ENCODE measurements around the gene MBP.

Gene MBP

DNA sequence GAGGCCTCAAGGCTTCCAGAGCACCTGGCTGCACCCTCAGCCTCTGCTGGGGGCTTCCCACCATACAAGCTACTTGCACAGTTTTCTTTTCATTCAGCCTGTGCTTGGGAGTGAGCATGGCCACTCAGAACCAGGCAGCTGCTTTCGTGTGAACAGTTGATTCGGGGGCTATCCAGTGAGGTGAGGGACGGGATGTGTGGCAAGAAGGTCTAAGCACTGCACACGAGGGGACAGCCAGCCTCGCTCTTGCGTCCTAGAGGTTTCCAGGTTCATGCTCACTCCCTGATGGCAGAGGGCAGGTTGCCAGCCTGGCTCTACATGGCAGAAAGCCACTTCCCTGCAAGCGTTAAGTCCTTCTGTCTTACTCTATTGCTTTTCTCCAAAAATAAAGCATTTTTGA lies 146.2 kb downstream of the MBP start:
- no peak for DNase-seq (ENCODE audit: low spot score)

DNA sequence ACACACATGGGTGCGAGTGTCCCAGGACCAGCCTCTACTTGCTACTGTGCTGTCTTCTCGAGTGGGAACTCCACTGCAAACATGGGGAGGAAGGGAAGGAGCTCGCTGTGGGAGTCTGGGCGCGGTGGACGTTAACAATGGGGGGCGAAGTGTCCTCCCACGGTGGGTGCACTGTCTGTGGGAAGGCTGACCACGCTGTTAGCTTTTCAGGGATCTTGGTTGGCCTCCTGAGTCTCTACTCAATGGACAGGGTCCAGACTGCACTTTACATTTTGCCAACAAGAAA lies 146.7 kb downstream of the MBP start:
- DNase-seq (ENCODE audit: low spot score): no peak

GRCh38 chr18:76985156-76985950 lies 147.2 kb downstream of the MBP start:
- no peak for DNase-seq (ENCODE audit: low spot score)

GRCh38 chr18:76984193-76985155 lies 148.1 kb downstream of the MBP start:
- no peak for DNase-seq (ENCODE audit: low spot score)

DNA sequence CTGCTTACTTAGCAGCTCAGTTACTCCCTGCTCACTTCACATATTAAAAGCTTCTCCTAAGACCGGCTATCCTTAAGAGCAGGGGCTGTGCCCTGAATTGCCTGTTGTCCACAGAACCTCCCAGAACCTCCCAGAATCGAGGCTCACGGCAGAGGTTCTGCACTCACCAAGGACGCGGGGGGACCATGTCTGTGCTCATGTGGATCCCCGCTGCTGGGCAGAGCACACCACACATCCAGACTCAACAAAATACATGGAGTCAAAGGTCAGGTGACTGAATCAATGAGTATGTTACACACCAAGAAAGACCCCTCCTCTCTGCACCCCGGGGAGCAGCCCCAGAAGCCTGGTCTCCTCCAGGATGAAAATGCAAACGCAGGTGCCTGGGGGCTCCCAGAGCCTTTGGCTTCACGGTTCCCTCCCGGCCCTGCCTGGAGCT lies 149.0 kb downstream of the MBP start:
- DNase-seq (ENCODE audit: low spot score): no peak

DNA sequence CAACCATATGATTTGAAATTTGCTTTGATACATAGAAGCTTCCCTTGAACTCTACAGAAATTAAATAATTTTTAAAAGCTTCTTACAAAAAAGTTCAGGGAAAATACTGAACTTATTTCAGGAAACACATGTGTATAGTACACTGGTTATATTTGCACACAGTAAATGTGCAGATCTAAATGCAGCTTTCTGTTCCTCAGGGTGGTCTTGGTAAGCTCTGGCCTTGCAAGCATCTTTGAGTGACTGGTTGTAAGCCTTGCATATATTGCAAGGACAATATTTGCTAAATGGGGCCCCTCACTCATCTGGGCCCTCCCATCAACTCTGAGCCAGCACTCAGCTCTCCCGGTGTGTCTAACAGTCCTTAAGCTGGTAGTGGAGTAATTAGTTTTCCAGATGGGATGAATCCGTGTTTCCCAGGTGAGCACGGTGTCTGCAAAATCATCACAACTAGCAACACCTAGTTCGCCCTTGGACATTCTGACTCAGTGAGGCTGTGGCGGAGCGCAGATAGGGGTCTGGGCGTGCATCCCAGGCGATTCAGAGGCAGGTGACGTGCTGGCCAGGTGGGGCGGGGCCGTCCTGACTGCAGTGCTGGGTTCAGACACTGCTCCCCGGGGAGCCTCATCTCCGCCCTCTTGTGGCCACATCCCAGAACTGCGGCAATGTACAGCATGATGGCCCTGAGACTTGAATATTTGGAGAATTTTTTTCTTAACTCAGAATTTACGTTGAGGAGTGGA lies 149.6 kb downstream of the MBP start:
- peak; percentile 82 for DNase-seq (ENCODE audit: low spot score)

GRCh38 chr18:76982038-76982437 lies 150.5 kb downstream of the MBP start:
- no peak for DNase-seq (ENCODE audit: low spot score)

GRCh38 chr18:76981396-76981968 lies 151.1 kb downstream of the MBP start:
- no peak for DNase-seq (ENCODE audit: low spot score)

- no peak for DNase-seq (ENCODE audit: low spot score)
These were observed 151.8 kb downstream of the MBP start for GRCh38 chr18:76980663-76981395.

GRCh38 chr18:76979906-76980305 lies 152.7 kb downstream of the MBP start:
- DNase-seq (ENCODE audit: low spot score): no peak

GRCh38 chr18:76979111-76979751 lies 153.4 kb downstream of the MBP start:
- DNase-seq (ENCODE audit: low spot score): no peak

DNA sequence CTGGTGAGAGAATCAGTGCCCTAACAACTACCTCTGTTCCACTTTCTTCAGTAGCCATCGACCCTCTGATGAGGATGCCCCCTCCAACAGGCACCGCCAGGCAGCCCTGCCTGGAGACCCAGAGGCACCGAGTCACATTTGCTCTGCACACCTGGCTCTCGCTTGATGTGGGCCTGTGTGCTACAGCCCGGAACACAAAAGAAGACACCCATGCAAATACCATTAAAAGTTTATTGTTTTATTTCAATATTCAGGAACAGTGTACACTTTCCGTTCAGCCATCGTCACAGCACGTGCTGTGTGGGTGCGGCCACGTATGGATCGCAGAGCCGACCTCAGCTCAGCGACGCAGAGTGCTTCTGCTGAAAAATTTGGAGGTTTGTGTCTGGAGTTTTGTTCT lies 154.0 kb downstream of the MBP start:
- no peak for DNase-seq (ENCODE audit: low spot score)

- no peak for DNase-seq (ENCODE audit: low spot score)
These were observed 154.8 kb downstream of the MBP start for GRCh38 chr18:76977684-76978232.

GRCh38 chr18:76977108-76977621 lies 155.4 kb downstream of the MBP start:
- DNase-seq (ENCODE audit: low spot score): no peak

GRCh38 chr18:76975577-76976110 lies 156.9 kb downstream of the MBP start:
- no peak for DNase-seq (ENCODE audit: low spot score)

DNA sequence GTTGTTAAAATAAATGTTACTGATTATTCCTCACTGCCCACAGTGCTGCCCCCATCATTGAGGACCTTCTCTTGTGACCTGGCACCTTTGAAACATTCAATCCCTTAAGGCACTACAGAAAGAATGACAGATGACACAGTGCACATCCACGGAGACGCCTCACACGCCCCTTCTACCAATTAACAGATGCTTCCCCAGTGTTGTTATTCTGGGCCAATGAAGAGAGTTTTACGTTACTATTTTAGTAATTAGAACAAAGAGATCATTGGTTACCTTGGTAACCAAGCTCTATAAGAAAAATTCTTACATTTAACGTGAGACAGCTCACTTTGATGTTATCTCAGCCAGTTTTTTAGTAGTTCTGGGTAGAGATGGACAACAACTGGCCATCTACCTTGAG lies 158.2 kb downstream of the MBP start:
- DNase-seq (ENCODE audit: low spot score): no peak

GRCh38 chr18:76973520-76974266 lies 158.9 kb downstream of the MBP start:
- DNase-seq (ENCODE audit: low spot score): no peak

DNA sequence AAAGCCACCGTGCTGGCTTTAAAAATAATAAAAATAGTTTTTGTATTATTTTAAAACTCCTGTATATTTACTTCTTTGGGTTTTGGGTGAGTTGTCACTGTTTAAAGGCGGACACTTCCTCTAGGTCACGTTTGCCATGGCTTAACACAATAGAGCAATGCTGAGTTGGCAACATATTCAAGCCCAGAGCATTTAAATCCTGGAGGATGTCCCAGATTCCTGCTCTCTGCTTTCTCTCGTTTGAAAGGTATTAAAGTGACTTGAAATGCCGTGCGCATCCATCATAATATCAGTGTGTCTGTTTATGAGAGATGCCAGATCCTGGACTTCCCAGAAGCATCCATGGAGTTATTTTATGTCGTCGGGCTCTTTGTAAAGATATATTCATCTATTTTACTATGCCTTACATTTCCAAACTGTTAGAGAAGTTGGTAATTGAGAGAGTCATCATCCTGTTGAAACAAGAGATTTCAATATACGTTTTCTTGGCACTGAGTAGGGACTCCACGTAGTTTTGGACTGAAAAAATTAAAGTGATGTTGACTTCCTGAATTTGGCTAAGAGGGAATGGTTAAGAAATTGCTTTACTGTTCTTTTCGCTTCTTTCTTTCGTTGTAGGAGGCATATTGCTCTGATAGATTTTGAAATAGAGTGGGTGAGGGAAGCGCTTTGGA lies 159.6 kb downstream of the MBP start:
- DNase-seq (ENCODE audit: low spot score): no peak

- DNase-seq (ENCODE audit: low spot score): no peak
These were observed 160.3 kb downstream of the MBP start for GRCh38 chr18:76972241-76972640.
